NCI-H2227 (cell line): Measurements from ENCODE around the gene RFESD.
"Not testable (repeated sequence)": the region's sequence is repeated elsewhere in the genome, so short reads cannot be mapped to it uniquely, and the experiment has no call there.

Experiments used
- DNase-seq: peaks from one replicate; lab custom pipeline; 2025; ENCODE audit not compliant: unreplicated experiment; lab: John Stamatoyannopoulos, UW

RFESD gene

DNA sequence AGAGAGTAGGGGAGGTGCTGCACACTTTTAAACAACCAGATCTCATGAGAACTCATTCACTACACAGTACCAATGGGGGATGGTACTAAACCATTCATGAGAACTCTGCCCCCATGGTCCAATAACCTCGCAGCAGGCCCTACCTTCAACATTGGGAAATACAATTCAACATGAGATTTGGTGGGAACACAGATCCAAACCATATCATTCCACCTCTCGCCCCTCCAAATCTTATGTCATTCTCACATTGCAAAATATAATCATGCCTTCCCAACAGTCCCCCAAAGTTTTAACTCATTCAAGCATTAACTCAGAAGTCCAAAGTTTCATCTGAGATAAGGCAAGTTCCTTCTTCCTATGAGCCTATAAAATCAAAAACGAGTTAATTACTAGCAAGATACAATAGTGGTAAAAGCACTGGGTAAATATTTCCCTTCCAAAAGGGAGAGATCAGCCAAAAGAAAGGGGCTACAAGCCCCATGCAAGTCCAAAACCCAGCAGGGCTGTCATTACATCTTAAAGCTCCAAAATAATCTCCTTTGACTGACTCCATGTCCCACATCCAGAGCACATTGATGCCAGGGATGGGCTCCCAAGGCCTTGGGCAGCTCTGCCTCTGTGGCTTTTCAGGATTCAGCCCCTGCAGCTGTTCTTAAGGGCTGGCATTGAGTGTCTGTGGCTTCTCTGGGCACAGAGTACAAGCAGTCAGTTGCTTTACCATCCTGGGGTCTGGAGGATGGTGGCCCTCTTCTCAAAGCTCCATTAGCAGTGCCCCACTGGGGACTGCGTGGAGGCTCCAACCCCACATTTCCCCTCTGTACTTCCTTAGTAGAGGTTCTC, 18.4 kb upstream of the RFESD start:
- DNase-seq: no peak

DNA sequence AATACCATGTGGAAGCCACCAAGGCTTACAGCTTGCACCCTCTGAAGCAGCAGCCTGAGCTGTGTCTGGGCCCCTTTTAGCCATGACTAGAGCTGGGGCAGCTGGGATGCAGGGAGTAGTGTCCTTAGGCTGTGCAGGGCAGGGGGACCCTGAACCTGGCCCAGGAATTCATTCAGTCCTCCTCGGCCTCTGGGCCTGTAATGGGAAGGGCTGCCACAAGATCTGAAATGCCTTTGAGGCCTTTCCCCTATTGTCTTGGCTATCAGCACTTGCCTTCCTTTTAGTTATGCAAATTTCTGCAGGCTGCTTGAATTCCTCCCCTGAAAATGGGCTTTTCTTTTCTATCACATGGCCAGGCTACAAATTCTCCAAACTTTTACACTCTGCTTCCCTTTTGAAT, 17.6 kb upstream of the RFESD start:
- DNase-seq: no peak

DNA sequence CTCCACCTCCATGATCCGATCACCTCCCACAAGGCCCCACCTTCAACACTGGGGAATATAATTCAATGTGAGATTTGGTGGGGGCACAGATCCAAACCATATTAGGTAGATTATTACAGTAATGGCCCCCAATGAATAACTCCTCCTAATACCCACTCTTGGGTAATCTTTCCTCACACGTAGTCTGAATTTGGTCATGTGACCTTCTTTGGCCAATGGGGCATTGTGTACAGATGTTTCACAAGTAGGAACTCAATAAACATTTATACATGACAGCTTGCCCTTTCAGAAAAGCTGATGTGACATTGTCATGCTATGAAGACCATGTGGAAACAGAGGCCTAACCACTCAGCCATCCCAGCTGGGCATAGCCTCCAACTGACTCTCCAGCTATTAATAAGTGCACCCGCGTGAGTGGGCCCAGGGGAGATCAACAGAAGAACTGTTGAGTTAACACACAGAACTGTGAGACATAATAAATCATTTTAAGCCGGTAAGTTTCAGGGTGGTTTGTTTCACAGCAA, 16.1 kb upstream of the RFESD start:
- DNase-seq: no peak

DNA sequence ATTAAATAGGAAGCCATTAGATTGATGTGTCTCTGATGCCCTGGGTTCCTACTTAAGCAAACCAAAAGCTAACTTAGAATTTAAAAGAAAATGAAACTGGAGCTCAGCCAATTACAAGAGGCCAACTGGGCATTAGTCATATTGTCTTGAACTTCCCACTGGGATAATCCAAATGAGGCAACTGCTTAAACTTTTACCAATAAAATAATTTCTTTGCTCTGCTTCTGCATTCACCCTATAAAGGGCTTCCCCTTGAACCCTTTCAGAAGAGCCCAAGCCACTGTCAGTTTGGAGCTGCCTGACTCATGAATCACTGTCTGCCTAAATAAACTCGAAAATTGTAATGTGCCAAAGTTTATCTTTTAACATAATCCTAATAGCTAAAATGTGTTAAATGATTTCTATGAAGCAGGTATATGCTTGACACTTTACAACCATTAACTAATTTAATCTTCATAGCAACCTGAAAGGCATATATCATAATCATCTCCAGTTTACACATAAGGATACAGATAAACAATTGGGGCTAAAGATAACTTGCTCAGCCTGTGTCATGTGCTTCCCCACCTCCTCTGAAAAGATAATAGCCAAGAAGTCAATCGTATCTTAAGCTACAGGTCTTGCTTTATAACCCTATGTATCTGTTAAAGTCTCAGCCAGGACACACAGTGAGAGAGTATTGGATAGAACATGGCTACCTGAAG, 15.2 kb upstream of the RFESD start:
- DNase-seq: no peak

DNA sequence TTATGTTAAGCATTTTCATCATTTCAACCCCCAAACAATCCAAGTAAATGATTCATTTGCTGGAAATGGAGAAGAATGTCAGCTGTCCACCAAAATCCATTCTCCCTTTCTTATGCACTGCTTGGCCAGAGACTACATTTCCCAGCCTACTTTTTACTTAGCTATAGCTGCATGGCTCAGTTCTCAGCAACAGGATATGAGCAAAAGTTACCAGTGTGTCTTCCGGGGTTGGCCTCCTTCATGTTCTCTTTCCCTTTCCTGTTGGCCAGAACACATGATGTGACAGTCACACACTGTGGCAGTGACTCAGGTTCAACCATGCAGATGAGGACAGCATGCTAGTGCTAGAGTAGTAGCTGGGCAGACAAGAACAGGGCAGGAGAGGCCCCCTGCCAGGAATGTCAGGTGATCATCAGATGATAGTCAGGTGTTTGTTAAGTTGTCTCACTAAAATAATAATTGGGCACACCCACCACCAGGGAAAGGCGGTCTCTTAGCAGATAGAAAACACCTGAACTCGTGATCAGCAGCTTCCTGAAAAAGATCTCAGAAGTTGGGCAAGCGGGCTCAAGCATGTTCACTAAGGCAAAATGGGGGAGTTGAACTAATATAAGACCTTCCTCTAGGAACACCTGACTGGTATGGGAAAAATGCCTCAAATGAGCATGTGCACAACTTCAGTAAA, 14.4 kb upstream of the RFESD start:
- DNase-seq: no peak

DNA sequence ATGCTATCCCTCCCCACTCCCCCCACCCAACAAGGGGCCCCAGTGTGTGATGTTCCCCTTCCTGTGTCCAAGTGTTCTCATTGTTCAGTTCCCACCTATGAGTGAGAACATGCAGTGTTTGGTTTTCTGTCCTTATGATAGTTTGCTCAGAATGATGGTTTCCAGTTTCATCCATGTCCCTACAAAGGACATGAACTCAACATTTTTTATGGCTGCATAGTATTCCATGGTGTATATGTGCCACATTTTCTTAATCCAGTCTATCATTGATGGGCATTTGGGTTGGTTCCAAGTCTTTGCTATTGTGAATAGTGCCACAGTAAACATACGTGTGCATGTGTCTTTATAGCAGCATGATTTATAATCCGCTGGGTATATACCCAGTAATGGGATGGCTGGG, 13.6 kb upstream of the RFESD start:
- DNase-seq: not testable (repeated sequence)

DNA sequence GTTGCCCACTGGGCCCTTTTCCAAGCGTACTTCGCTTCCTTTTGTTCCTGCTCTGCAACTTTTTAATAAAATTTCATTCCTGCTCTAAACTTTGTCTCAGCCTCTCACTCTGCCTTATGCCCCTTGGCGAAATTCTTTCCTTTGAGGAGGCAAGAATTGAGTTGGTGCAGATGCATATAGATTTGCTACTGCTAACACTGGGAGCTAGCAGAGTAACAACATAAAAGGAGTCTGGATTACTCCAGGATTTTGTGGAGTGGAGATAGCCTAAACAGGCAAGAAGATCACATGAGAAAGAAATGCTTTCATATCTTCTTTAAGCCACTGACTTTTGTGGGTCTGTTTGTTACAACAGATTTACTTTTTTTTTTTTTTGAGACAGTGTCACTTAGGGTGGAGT, 12.9 kb upstream of the RFESD start:
- DNase-seq: no peak

DNA sequence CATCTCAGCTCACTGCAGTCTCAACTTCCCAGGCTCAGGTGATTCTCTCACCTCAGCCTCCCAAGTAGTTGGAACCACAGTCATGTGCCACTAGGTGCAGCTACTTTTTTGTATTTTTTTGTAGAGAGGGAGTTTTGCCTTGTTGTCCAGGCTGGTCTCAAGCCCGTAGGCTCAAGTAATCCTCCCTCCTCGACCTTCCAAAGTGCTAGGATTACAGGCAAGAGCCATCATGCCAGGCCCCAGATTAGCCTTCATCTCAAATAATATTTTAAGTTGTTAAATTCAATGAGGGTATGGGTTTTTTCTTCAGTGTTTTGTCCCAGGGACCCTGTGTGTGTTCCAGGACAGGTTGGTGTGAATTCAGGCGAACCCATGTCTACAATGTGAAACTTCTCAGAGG, 12.5 kb upstream of the RFESD start:
- no peak for DNase-seq

- DNase-seq: no peak
Measured at GRCh38 chr5:95638632-95639031, 7.9 kb upstream of the RFESD start.

GRCh38 chr5:95641741-95642220, 4.8 kb upstream of the RFESD start:
- DNase-seq: no peak

DNA sequence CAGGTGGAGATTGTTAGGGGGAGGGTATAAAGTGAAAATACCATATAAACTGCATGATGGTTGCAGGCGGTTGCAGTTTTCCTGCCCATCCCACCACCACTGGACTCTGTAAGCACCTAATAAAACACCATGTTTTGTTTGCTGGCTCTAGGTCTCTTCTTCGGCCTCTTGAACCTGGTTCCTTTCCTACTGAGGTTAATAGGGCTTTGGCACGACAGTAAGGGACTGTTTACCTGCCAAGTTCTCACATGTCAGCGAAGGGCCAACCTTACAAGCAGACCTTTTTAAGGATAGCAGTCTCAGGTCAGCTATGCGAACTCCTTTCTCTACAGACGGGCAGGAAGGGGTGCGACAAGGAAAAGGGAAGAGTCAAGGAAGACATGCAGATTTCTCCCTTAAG, 3.4 kb upstream of the RFESD start:
- DNase-seq: no peak

GRCh38 chr5:95644351-95645042, 2.1 kb upstream of the RFESD start:
- DNase-seq: peak; percentile 36

GRCh38 chr5:95646226-95646568, 380 bp upstream of the RFESD start:
- DNase-seq: not testable (repeated sequence)

- no peak for DNase-seq
Measured at GRCh38 chr5:95647886-95648860, 1.6 kb downstream of the RFESD start.

DNA sequence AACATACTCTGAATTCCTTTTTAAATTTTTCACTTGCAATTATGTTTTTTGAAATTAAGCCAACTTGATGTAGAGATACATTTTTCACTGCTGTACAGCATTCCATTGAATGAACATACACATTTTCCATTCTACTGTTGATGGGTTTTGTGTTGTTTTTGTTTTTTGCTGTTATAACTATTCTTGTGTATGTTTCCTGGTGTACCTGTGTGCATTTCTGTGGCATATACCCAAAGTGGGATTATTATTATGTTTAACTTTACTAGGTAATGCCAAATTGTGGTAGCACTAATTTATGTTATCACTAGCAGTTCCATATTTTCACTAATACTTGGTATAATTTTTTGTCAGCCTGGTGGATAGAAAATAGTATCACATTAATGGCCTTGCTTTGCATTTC, 2.7 kb downstream of the RFESD start:
- DNase-seq: no peak

DNA sequence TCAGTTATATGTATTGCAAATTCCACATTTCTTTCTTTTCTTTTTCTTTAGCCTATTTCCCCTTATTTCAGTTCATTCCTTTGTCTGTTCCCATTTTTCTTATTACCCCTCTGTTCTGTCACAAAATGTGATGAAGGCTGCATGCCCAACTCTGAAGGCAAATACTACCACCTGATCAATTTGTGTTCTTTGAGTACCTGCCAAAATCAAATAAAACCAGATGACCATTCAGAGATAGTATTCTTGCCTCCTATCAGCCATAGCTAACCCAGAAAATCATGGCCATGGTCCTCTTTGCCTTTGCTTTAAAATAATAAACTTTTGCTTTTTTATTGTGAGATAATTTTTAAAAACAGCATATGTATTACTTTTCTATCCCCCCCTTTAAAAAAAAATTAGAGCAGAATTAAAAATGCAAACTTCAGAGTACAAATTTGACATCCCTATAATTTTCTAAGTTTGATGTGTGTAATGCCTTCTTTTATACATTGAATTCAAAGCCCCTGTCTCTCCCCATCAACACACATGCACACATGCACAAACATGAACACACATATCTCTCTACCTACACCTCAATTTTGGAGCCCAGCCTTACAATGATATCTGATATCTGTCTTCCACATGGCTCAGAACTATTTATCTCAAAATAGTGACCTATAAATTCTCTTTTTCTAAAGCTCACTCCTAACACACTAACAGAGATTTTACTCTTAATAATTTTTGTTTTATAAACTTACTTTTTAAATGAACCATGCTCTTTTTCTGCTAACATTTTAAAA, 3.5 kb downstream of the RFESD start:
- no peak for DNase-seq

DNA sequence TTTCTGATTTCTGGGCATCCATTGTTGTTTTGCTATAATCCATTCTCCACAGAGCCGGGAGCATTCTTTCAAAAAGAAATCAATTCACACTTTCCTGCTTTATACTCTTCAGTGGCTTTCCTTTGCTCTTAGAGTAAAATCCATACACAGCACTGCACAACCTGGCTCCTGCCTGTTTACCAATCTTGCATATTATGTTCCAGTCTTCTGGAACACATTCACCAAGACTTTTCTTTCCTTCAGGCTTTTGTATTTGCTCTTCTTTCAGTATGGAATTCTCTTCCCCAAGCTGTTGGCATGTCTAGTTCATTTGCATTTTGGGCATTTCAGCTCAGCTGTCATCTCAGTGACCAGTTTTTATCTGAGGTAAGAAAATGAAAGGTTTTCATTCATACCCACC, 6.3 kb downstream of the RFESD start:
- DNase-seq: no peak

GRCh38 chr5:95654196-95654595, 7.6 kb downstream of the RFESD start:
- DNase-seq: no peak

DNA sequence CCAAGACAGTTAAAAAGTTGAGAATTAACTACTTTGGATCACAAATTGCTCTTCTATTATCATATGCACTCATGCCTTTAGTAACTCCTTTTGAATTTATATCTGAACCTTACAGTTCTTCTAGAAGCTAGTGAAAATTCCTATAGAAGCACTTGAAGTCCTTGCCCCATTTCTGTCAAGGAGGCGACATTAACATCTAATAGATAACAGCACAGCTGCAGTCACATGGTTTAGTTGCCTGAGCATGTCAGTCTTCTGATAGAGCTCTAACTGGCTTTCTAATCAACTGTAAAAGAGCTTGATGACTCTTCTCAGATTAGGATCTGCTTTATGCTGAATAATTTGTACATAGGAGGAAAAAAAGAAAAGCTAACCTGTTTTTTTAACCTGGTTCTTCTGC, 9.0 kb downstream of the RFESD start:
- DNase-seq: no peak
